ENCODE data around the gene PPAN. TPM values are rescaled to one million over a fixed set of nuclear protein-coding genes. Genes with fewer than 3 reads are reported as not detected.

The PPAN gene
- total RNA-seq, 2 experiments from 2014 or later = 165 to 171 TPM

GRCh38 chr19:10107817-10108367, 1.7 kb downstream of the PPAN start:
- H3K9me3 Mint-ChIP-seq = no peaks in the 10 kb centered on the region
- H3K27me3 Mint-ChIP-seq = no peaks in the 10 kb centered on the region
- TF ChIP-seq CTCF (IDR thresholded peaks at IDR 0.05) = no peak
- ATAC-seq (no peak), DNase-seq (no peak)
- peaks cover 61% of the 10 kb centered on the region for H3K4me1 Mint-ChIP-seq (ENCODE audit: low read depth)
- H3K36me3 Mint-ChIP-seq (ENCODE audit: low read depth) = peaks cover 58% of the 10 kb centered on the region
- POLR2A ChIA-PET = interaction anchor here (0.7 to 27.0 kb wide), 8 partner anchors 7 to 296 kb away, joined by 3 to 521 read pairs (median 4); partner anchors contain the start of genes ANGPTL6, EIF3G, P2RY11 and PPAN
- peak overlapping the region; percentile 97 for H3K4me3 Mint-ChIP-seq
- H3K27ac Mint-ChIP-seq = peak overlapping the region; percentile 100
- intact Hi-C loops (cut with micrococcal nuclease) = no loop called here
- CTCF ChIA-PET = interaction anchor here (0.9 to 5.9 kb wide), 4 partner anchors 10 to 175 kb away, joined by 3 to 43 read pairs (median 8); partner anchors contain the start of gene EIF3G

- intact Hi-C loops (cut with micrococcal nuclease) = no loop called here
- POLR2A ChIA-PET = interaction anchor here (1.6 to 27.0 kb wide), 4 partner anchors 5 to 84 kb away, joined by 3 to 521 read pairs (median 263); partner anchors contain the start of genes ANGPTL6, EIF3G, P2RY11 and PPAN
- Mint-ChIP-seq H3K4me3 (peak overlapping the region; percentile 97), H3K27ac (peak overlapping the region; percentile 97), H3K27me3 (no peaks in the 10 kb centered on the region), H3K4me1 (ENCODE audit: low read depth) (peaks cover 63% of the 10 kb centered on the region), H3K36me3 (ENCODE audit: low read depth) (peaks cover 65% of the 10 kb centered on the region), H3K9me3 (no peaks in the 10 kb centered on the region)
- CTCF ChIA-PET = interaction anchor here (0.6 to 5.9 kb wide), 5 partner anchors 12 to 282 kb away, joined by 3 to 43 read pairs (median 3); no protein-coding TSS in a partner anchor
- DNase-seq = no peak
- TF ChIP-seq CTCF (IDR thresholded peaks at IDR 0.05) = no peak
- no peak for ATAC-seq
Observed at GRCh38 chr19:10109528-10109927, 3.4 kb downstream of the PPAN start.

- peak overlapping the region; percentile 97 for H3K4me3 Mint-ChIP-seq
- DNase-seq = no peak
- H3K36me3 Mint-ChIP-seq (ENCODE audit: low read depth) = peaks cover 73% of the 10 kb centered on the region
- no peak for TF ChIP-seq CTCF (IDR thresholded peaks at IDR 0.05)
- no peaks in the 10 kb centered on the region for H3K27me3 Mint-ChIP-seq
- ChIA-PET CTCF (interaction anchor here (0.6 to 5.9 kb wide), 3 partner anchors 13 to 281 kb away, joined by 3 to 43 read pairs (median 3); no protein-coding TSS in a partner anchor), POLR2A (interaction anchor here (1.6 to 27.0 kb wide), 3 partner anchors 4 to 84 kb away, joined by 3 to 521 read pairs (median 521); partner anchors contain the start of genes ANGPTL6, EIF3G, P2RY11 and PPAN)
- H3K27ac Mint-ChIP-seq = peak overlapping the region; percentile 97
- intact Hi-C loops (cut with micrococcal nuclease) = no loop called here
- peaks cover 59% of the 10 kb centered on the region for H3K4me1 Mint-ChIP-seq (ENCODE audit: low read depth)
- ATAC-seq = no peak
- H3K9me3 Mint-ChIP-seq = no peaks in the 10 kb centered on the region
Observed at GRCh38 chr19:10110076-10110971, 4.2 kb downstream of the PPAN start.

- Mint-ChIP-seq H3K36me3 (ENCODE audit: low read depth) (peaks cover 76% of the 10 kb centered on the region), H3K4me3 (peak overlapping the region; percentile 97)
- no peak for ATAC-seq
Observed at GRCh38 chr19:10110972-10111317, 4.8 kb downstream of the PPAN start.

More at GRCh38 chr19:10110972-10111317, 4.8 kb downstream of the PPAN start:
- Mint-ChIP-seq H3K9me3 (no peaks in the 10 kb centered on the region), H3K27me3 (no peaks in the 10 kb centered on the region), H3K27ac (peak overlapping the region; percentile 97), H3K4me1 (ENCODE audit: low read depth) (peaks cover 57% of the 10 kb centered on the region)
- POLR2A ChIA-PET = interaction anchor here (0.9 to 27.0 kb wide), 4 partner anchors 4 to 83 kb away, joined by 3 to 521 read pairs (median 262); partner anchors contain the start of genes ANGPTL6, EIF3G, P2RY11 and PPAN
- DNase-seq = no peak
- intact Hi-C loops (cut with micrococcal nuclease) = no loop called here
- no peak for TF ChIP-seq CTCF (IDR thresholded peaks at IDR 0.05)
- CTCF ChIA-PET = interaction anchor here (0.8 to 8.9 kb wide), 4 partner anchors 10 to 37 kb away, joined by 3 to 128 read pairs (median 23); partner anchors contain the start of gene ANGPTL6
